Activated naive CD4-positive, alpha-beta T cell treated with anti-CD3 and anti-CD28 coated beads, Interleukin-2, amount 10 ng/mL, durations not matched to agents 7 days and 5 days (primary cell): ENCODE measurements around the gene GRB14.

Experiments
- CTCF ChIA-PET: fragments of 350-600 bp; sonication (Branson Sonifier 250); formaldehyde crosslinking; loops from one replicate; lab custom pipeline; 2021; ENCODE audit warnings: antibody characterized with exemption; lab: Charles Lee
- DNase-seq: peaks from one replicate; pipeline ENCODE4 v3.0.0-alpha.2; 2020
- H3K27ac Mint-ChIP-seq: one replicate; pipeline ENCODE4 v1.8.0; 2021; ENCODE audit warnings: mild to moderate bottlenecking, moderate library complexity, mixed read lengths
- H3K27me3 Mint-ChIP-seq: one replicate; pipeline ENCODE4 v1.8.0; 2021; ENCODE audit warnings: mild to moderate bottlenecking, mixed read lengths
- H3K36me3 Mint-ChIP-seq: one replicate; pipeline ENCODE4 v1.8.0; 2021; ENCODE audit warnings: mixed read lengths
- H3K4me1 Mint-ChIP-seq: one replicate; pipeline ENCODE4 v1.8.0; 2021; ENCODE audit warnings: mixed read lengths
- H3K4me3 Mint-ChIP-seq: one replicate; pipeline ENCODE4 v1.8.0; 2021; ENCODE audit warnings: mild to moderate bottlenecking, moderate library complexity, mixed read lengths
- H3K9me3 Mint-ChIP-seq: one replicate; pipeline ENCODE4 v1.8.0; 2021; ENCODE audit warnings: mixed read lengths

GRB14 gene

GRCh38 chr2:164593959-164594358 is 27.3 kb downstream of the GRB14 start:
- no peaks in the 10 kb centered on the region for H3K4me1 Mint-ChIP-seq
- CTCF ChIA-PET: no interaction called here

GRCh38 chr2:164593541-164593940 is 27.7 kb downstream of the GRB14 start:
- H3K4me1 Mint-ChIP-seq: no peaks in the 10 kb centered on the region
- no peak overlapping the region for H3K4me3 Mint-ChIP-seq
- H3K36me3 Mint-ChIP-seq: peaks cover 1% of the 10 kb centered on the region
- no peak for DNase-seq
- CTCF ChIA-PET: interaction anchor here (0.8 kb wide), 1 partner anchor 89 kb away, joined by 3 read pairs; no protein-coding TSS in a partner anchor
- no peak overlapping the region for H3K27ac Mint-ChIP-seq
- H3K27me3 Mint-ChIP-seq: no peaks in the 10 kb centered on the region
- H3K9me3 Mint-ChIP-seq: no peaks in the 10 kb centered on the region

More at GRCh38 chr2:164593959-164594358, 27.3 kb downstream of the GRB14 start:
- H3K27ac Mint-ChIP-seq: no peak overlapping the region
- no peak overlapping the region for H3K4me3 Mint-ChIP-seq
- H3K36me3 Mint-ChIP-seq: peaks cover 1% of the 10 kb centered on the region
- no peaks in the 10 kb centered on the region for H3K9me3 Mint-ChIP-seq
- no peak for DNase-seq
- H3K27me3 Mint-ChIP-seq: no peaks in the 10 kb centered on the region

GRCh38 chr2:164589522-164589921 is 31.8 kb downstream of the GRB14 start:
- Mint-ChIP-seq H3K4me1 (no peaks in the 10 kb centered on the region), H3K27ac (no peak overlapping the region), H3K36me3 (peaks cover 1% of the 10 kb centered on the region), H3K27me3 (no peaks in the 10 kb centered on the region), H3K9me3 (no peaks in the 10 kb centered on the region), H3K4me3 (no peak overlapping the region)
- CTCF ChIA-PET: no interaction called here
- DNase-seq: no peak

GRCh38 chr2:164581050-164581449 is 40.2 kb downstream of the GRB14 start:
- Mint-ChIP-seq H3K4me1 (no peaks in the 10 kb centered on the region), H3K4me3 (no peak overlapping the region), H3K27ac (no peak overlapping the region), H3K27me3 (no peaks in the 10 kb centered on the region), H3K36me3 (no peaks in the 10 kb centered on the region), H3K9me3 (peaks cover 2% of the 10 kb centered on the region)
- CTCF ChIA-PET: no interaction called here
- no peak for DNase-seq

- Mint-ChIP-seq H3K27me3 (no peaks in the 10 kb centered on the region), H3K36me3 (no peaks in the 10 kb centered on the region), H3K27ac (no peak overlapping the region), H3K4me1 (no peaks in the 10 kb centered on the region), H3K4me3 (no peak overlapping the region), H3K9me3 (no peaks in the 10 kb centered on the region)
- CTCF ChIA-PET: interaction anchor here (1.2 kb wide), 1 partner anchor 145 kb away, joined by 3 read pairs; no protein-coding TSS in a partner anchor
- DNase-seq: no peak
Observed at GRCh38 chr2:164574931-164575330, 46.4 kb downstream of the GRB14 start.

GRCh38 chr2:164570475-164570874 is 50.8 kb downstream of the GRB14 start:
- Mint-ChIP-seq H3K27ac (no peak overlapping the region), H3K27me3 (no peaks in the 10 kb centered on the region), H3K36me3 (no peaks in the 10 kb centered on the region), H3K4me1 (no peaks in the 10 kb centered on the region), H3K9me3 (no peaks in the 10 kb centered on the region), H3K4me3 (no peak overlapping the region)
- CTCF ChIA-PET: no interaction called here
- DNase-seq: no peak

GRCh38 chr2:164569378-164569777 is 51.9 kb downstream of the GRB14 start:
- no peaks in the 10 kb centered on the region for H3K4me1 Mint-ChIP-seq
- no peaks in the 10 kb centered on the region for H3K27me3 Mint-ChIP-seq
- no peak for DNase-seq
- no peak overlapping the region for H3K4me3 Mint-ChIP-seq
- H3K9me3 Mint-ChIP-seq: no peaks in the 10 kb centered on the region
- CTCF ChIA-PET: interaction anchor here (1.6 kb wide), 1 partner anchor 9 kb away, joined by 6 read pairs; no protein-coding TSS in a partner anchor
- no peaks in the 10 kb centered on the region for H3K36me3 Mint-ChIP-seq
- H3K27ac Mint-ChIP-seq: no peak overlapping the region

- CTCF ChIA-PET: interaction anchor here (1.6 kb wide), 1 partner anchor 8 kb away, joined by 6 read pairs; no protein-coding TSS in a partner anchor
- Mint-ChIP-seq H3K27ac (no peak overlapping the region), H3K9me3 (no peaks in the 10 kb centered on the region), H3K36me3 (no peaks in the 10 kb centered on the region), H3K27me3 (no peaks in the 10 kb centered on the region), H3K4me1 (no peaks in the 10 kb centered on the region), H3K4me3 (no peak overlapping the region)
- DNase-seq: no peak
Observed at GRCh38 chr2:164568317-164568716, 53.0 kb downstream of the GRB14 start.

- Mint-ChIP-seq H3K27me3 (no peaks in the 10 kb centered on the region), H3K4me1 (no peaks in the 10 kb centered on the region), H3K4me3 (no peak overlapping the region), H3K9me3 (no peaks in the 10 kb centered on the region), H3K27ac (no peak overlapping the region), H3K36me3 (no peaks in the 10 kb centered on the region)
- DNase-seq: no peak
- CTCF ChIA-PET: no interaction called here
Observed at GRCh38 chr2:164567335-164567989, 53.8 kb downstream of the GRB14 start.

- no peak overlapping the region for H3K27ac Mint-ChIP-seq
- CTCF ChIA-PET: no interaction called here
- no peaks in the 10 kb centered on the region for H3K9me3 Mint-ChIP-seq
- H3K27me3 Mint-ChIP-seq: no peaks in the 10 kb centered on the region
- no peaks in the 10 kb centered on the region for H3K36me3 Mint-ChIP-seq
- H3K4me1 Mint-ChIP-seq: no peaks in the 10 kb centered on the region
- no peak overlapping the region for H3K4me3 Mint-ChIP-seq
- no peak for DNase-seq
Observed at GRCh38 chr2:164565359-164565758, 55.9 kb downstream of the GRB14 start.

- CTCF ChIA-PET: no interaction called here
Observed at GRCh38 chr2:164562666-164563065, 58.6 kb downstream of the GRB14 start.

GRCh38 chr2:164561991-164562390 is 59.3 kb downstream of the GRB14 start:
- no peaks in the 10 kb centered on the region for H3K27me3 Mint-ChIP-seq
- no peak for DNase-seq
- no peaks in the 10 kb centered on the region for H3K9me3 Mint-ChIP-seq
- CTCF ChIA-PET: interaction anchor here (1.4 kb wide), 1 partner anchor 21 kb away, joined by 3 read pairs; no protein-coding TSS in a partner anchor
- no peaks in the 10 kb centered on the region for H3K36me3 Mint-ChIP-seq
- H3K4me1 Mint-ChIP-seq: no peaks in the 10 kb centered on the region
- no peak overlapping the region for H3K27ac Mint-ChIP-seq
- no peak overlapping the region for H3K4me3 Mint-ChIP-seq

More at GRCh38 chr2:164562666-164563065, 58.6 kb downstream of the GRB14 start:
- no peak for DNase-seq
- H3K36me3 Mint-ChIP-seq: no peaks in the 10 kb centered on the region
- no peak overlapping the region for H3K27ac Mint-ChIP-seq
- no peak overlapping the region for H3K4me3 Mint-ChIP-seq
- H3K9me3 Mint-ChIP-seq: no peaks in the 10 kb centered on the region
- H3K4me1 Mint-ChIP-seq: no peaks in the 10 kb centered on the region
- no peaks in the 10 kb centered on the region for H3K27me3 Mint-ChIP-seq

- Mint-ChIP-seq H3K4me3 (no peak overlapping the region), H3K9me3 (no peaks in the 10 kb centered on the region), H3K36me3 (no peaks in the 10 kb centered on the region), H3K4me1 (no peaks in the 10 kb centered on the region), H3K27me3 (no peaks in the 10 kb centered on the region), H3K27ac (no peak overlapping the region)
- CTCF ChIA-PET: interaction anchor here (1.4 to 1.9 kb wide), 3 partner anchors 8 to 21 kb away, joined by 3 to 6 read pairs (median 4); no protein-coding TSS in a partner anchor
- no peak for DNase-seq
Observed at GRCh38 chr2:164561416-164561815, 59.9 kb downstream of the GRB14 start.

- Mint-ChIP-seq H3K27ac (no peak overlapping the region), H3K9me3 (no peaks in the 10 kb centered on the region), H3K4me1 (no peaks in the 10 kb centered on the region), H3K36me3 (no peaks in the 10 kb centered on the region), H3K4me3 (no peak overlapping the region), H3K27me3 (no peaks in the 10 kb centered on the region)
- DNase-seq: no peak
- CTCF ChIA-PET: interaction anchor here (0.9 to 1.9 kb wide), 4 partner anchors 8 to 158 kb away, joined by 3 to 6 read pairs (median 4); no protein-coding TSS in a partner anchor
Observed at GRCh38 chr2:164560902-164561301, 60.4 kb downstream of the GRB14 start.
